ENCODE results near the gene TTC28.
"Not testable (repeated sequence)": the region's sequence is repeated elsewhere in the genome, so short reads cannot be mapped to it uniquely, and the experiment has no call there.

Gene TTC28

GRCh38 chr22:28478564-28478963 lies 201.1 kb downstream of the TTC28 start:
- DNase-seq, result no peak

- no peak for DNase-seq
Measured at GRCh38 chr22:28477556-28477955, 202.1 kb downstream of the TTC28 start.

GRCh38 chr22:28474330-28474729 lies 205.3 kb downstream of the TTC28 start:
- no peak for DNase-seq

GRCh38 chr22:28473258-28473657 lies 206.4 kb downstream of the TTC28 start:
- DNase-seq, result no peak

- DNase-seq, result not testable (repeated sequence)
Measured at GRCh38 chr22:28467055-28467454, 212.6 kb downstream of the TTC28 start.

GRCh38 chr22:28466399-28466798 lies 213.2 kb downstream of the TTC28 start:
- DNase-seq, result no peak

GRCh38 chr22:28465841-28466240 lies 213.8 kb downstream of the TTC28 start:
- DNase-seq, result no peak

GRCh38 chr22:28464127-28464526 lies 215.5 kb downstream of the TTC28 start:
- DNase-seq, result no peak

GRCh38 chr22:28463408-28463807 lies 216.2 kb downstream of the TTC28 start:
- DNase-seq, result not testable (repeated sequence)

GRCh38 chr22:28462901-28463300 lies 216.7 kb downstream of the TTC28 start:
- DNase-seq, result no peak

- DNase-seq, result no peak
Measured at GRCh38 chr22:28462041-28462440, 217.6 kb downstream of the TTC28 start.

- no peak for DNase-seq
Measured at GRCh38 chr22:28454431-28455064, 225.1 kb downstream of the TTC28 start.

- no peak for DNase-seq
Measured at GRCh38 chr22:28450109-28450508, 229.5 kb downstream of the TTC28 start.

- peak in 1 of 3 experiments; percentile 8 for DNase-seq
Measured at GRCh38 chr22:28449041-28449440, 230.6 kb downstream of the TTC28 start.

- DNase-seq, result no peak
Measured at GRCh38 chr22:28448625-28449024, 231.0 kb downstream of the TTC28 start.

GRCh38 chr22:28444659-28445058 lies 235.0 kb downstream of the TTC28 start:
- DNase-seq, result no peak

- no peak for DNase-seq
Measured at GRCh38 chr22:28443526-28443876, 236.1 kb downstream of the TTC28 start.

- DNase-seq, result no peak
Measured at GRCh38 chr22:28442711-28443525, 236.7 kb downstream of the TTC28 start.

- no peak for DNase-seq
Measured at GRCh38 chr22:28442264-28442710, 237.4 kb downstream of the TTC28 start.

- DNase-seq, result no peak
Measured at GRCh38 chr22:28441720-28442263, 237.8 kb downstream of the TTC28 start.

GRCh38 chr22:28440592-28441390 lies 238.8 kb downstream of the TTC28 start:
- no peak for DNase-seq

- DNase-seq, result peak in 1 of 3 experiments; percentile 61
Measured at GRCh38 chr22:28438183-28438768, 241.4 kb downstream of the TTC28 start.

GRCh38 chr22:28435982-28436381 lies 243.7 kb downstream of the TTC28 start:
- DNase-seq, result no peak
